GM12874 (cell line): ENCODE results near the gene ZNF221.

Experiments
- TF ChIP-seq, protein P1 (sequence below): IDR thresholded peaks from 2 replicates; pipeline ENCODE4 v1.5.1; 2011; ENCODE audit warnings: low read depth, mild to moderate bottlenecking, control low read depth, low read length, moderate library complexity; ENCODE audit not compliant: insufficient read depth

Gene ZNF221

DNA sequence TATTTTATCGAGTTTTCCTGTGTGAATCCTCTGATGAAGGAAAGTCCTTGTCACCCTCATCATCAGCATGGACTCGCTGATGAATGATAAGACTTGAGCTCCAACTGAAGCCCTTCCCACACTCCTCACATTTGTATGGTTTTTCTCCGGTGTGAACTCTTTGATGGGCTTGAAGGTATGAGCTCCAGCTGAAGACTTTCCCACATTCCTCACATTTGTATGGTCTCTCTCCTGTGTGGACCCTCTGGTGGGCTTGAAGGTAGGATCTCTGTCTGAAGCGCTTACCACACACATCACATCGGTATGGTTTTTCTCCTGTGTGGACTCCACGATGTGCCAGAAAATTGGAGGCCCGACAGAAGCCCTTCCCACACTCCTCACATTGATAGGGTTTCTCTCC, 37.6 kb upstream of the ZNF221 start:
- TF ChIP-seq, protein P1, sequence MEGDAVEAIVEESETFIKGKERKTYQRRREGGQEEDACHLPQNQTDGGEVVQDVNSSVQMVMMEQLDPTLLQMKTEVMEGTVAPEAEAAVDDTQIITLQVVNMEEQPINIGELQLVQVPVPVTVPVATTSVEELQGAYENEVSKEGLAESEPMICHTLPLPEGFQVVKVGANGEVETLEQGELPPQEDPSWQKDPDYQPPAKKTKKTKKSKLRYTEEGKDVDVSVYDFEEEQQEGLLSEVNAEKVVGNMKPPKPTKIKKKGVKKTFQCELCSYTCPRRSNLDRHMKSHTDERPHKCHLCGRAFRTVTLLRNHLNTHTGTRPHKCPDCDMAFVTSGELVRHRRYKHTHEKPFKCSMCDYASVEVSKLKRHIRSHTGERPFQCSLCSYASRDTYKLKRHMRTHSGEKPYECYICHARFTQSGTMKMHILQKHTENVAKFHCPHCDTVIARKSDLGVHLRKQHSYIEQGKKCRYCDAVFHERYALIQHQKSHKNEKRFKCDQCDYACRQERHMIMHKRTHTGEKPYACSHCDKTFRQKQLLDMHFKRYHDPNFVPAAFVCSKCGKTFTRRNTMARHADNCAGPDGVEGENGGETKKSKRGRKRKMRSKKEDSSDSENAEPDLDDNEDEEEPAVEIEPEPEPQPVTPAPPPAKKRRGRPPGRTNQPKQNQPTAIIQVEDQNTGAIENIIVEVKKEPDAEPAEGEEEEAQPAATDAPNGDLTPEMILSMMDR: no peak

DNA sequence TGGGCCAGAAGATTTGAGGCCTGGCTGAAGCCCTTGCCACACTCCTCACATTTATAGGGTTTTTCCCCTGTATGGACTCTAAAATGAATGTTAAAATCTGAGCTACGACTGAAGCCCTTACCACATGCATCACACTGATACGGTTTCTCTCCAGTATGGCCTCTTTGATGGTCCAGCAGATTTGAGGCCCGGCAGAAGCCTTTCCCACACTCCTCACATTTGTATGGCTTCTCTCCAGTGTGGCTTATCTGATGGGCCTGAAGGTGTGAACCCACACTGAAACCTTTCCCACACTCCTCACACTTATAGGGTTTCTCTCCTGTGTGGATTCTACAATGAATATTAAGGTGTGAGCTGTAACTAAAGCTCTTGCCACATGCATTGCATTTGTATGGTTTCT, 37.0 kb upstream of the ZNF221 start:
- TF ChIP-seq, protein P1: no peak

DNA sequence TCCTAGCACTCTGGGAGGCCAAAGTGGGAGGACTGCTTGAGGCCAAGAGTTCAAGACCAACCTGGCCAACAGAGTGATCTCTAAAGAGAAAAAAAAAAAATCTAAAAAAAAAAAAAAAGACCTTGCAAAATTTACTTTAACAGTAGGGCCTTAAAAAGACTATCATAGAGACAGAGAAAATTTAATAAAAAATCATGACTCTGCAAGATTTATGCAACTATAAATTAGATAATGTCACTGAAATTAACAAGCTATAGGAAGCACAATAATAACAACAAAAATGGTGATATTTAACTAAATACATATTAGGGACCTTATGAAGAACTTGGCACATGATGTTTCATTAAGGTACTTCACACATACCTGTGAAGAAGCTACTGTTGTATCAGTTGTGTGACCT, 27.2 kb upstream of the ZNF221 start:
- TF ChIP-seq, protein P1: no peak

DNA sequence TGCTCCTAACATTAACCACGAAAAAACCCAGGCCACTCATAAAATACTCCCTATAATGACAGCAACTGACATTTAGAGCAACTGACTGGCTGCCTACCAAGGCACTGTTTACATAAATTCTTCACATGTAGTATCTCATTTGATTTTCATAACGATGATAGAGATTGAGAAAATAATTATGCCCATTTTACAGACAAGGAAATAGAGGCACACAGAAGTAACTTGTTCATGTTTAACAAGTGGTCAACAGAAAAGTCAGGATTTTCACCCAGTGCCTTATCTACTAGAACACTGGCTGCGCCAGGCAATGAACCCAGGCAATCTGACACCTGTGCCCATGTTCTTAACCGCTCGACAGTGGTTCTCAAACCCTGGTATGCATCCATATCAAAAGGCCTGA, 22.2 kb upstream of the ZNF221 start:
- TF ChIP-seq, protein P1: no peak

DNA sequence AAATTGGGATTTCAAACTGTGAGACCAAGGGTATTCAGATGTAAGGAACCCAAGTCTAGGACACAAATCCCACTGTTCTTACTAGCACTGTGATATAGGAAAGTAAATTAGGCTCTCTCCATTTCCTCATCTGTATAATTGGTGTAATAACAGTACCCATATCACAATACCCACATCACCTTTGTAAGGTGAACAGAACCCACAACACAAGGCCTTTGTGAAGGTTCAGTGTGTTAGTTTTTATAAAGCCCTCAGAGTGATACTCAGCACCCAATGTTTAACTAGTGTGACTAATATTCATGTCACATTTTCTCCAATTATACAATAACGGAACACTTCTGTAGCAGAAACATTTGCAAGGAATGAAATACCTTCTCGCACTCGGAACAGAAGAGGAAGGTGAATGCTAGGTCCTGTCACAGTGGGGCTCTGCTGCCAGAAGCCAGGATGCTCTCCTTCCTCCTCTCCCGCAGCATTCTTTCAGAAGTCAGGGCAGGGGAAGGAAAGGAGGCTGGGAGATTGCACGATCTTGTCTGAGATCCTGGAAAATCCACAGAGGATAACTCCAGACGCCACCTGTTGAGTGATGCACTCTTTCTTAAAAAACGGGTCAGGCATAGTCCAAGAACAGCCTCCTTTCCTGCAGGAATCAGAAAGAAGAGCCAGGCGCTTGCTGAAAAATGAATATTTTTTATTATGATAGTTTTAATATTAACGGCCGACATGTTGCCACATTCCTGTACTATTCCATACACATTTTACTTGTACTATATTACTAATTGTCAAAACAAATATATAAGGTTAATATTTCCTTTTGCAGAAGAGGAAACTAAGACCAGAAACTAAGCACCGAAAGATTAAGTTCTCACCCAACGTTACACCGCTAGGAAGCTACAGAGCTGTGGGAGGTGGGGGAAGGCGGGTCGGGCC, 16.7 kb upstream of the ZNF221 start:
- TF ChIP-seq, protein P1: no peak

DNA sequence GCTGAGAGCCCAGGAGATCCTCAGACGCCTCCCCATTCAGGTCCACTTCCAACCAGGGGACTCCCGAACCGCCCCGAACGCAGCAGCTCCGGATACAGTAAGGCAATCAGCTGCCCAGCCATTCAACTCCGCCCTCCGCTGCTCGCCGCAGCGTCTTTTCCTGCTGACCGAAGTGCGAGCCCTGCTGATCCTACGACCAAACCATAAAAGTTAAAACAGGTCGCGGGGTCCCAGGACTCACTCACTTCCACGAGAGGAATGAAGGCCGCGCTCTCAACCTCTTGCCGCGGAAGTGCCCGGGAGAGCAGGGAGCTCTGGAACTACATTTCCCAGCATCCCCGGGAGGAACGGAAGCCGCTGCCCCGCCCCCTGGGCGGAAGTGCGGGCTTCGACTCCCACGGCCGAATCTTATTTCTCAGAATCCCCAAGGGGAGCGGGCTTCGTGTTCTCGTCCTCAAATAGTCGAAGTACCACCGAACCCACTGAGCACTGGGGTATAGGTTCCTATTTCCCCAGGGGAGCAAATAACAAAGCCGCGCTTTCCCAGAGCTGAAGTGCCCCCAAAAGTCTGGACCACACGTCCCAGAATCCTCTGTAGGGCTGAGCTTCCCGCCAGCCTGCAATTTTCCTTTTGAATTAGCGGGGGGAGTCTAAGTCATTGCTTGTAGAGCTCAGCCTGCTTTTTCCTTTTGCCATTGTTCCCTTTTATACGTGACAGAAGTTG, 15.9 kb upstream of the ZNF221 start, which contains the start of gene ZNF45:
Gene ZNF45 (minus strand): TSS at position 298 of the 724 bp plus-strand sequence. CDS start 13,097 bp downstream, outside the sequence.
- TF ChIP-seq, protein P1: no peak

DNA sequence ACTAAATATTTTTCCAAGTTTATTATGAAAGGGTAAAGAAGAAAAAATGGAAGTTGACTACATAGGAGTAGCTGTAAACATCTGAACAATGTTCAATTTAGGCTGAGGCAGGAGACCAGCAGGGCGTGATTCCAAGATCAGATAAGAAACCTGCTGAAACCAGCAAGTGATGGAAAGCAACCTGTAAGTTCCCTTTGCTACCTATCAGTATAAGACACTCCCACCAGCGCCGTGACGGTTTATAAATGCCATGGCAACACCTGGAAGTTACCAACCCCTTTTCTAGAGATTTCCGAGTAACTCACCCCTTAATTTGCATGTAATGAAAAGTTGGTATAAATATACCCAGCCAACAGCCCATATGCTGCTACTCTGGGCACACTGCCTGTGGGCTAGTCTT, 14.8 kb upstream of the ZNF221 start:
- TF ChIP-seq, protein P1: no peak
